ENCODE measurements around the gene HAND2. TPM values are rescaled to one million over a fixed set of nuclear protein-coding genes. Genes with fewer than 3 reads are reported as not detected.

Gene HAND2
- total RNA-seq, 4 donors from 2014 or later, result 20.3 to 77.6 (median 23.7) TPM

GRCh38 chr4:173532725-173533511 lies 2.9 kb upstream of the HAND2 start:
- Histone ChIP-seq H3K27ac (peak overlapping the region; percentile 93 to 98), H3K4me1 (no peaks in the 10 kb centered on the region)
- intact Hi-C loops (cut with DNase I; ENCODE audit: low total_unique reads), result no loop called here

DNA sequence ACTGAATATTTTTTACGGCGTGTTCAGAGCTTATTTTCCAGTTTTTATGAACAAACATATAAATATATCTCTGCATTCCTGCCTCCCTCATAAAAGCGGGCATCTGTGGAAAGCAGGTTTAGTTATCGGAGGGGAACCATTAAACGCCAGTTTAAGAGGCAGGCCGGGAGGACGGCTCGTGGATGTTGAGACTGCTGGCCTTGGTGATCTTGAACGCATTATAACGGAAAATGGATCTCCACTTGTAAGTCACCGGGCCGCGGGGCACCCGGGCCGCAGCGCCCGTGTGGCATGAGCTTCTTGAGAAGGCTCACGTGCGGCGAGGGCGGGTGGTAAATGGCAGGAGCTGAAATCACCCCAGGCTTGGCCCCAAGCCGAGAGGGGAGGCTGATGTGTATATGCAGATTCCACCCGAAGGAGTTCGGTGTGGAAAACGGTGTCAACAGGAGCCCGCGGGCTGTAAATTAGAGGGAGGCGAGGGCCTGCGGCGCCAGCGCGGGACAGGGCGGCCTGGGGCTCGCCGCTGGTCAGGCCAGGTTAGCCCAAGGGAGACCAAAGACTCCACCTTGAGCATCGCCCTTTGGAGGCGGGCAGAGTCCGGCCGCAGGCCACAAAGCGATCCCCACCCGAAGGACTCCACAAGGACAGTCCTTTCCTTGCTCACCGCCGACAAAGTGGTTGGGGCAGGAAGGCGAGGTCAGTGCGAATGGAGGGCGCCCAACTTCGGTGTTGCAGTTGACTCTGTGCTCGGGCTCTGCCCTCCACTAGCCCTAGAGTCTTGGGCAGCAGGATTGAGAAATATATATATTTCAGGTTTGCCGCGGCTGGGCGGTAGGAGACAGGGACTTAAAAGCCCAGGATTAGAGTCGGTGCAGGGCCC lies 1.3 kb upstream of the HAND2 start:
- Histone ChIP-seq H3K36me3 (no peaks in the 10 kb centered on the region), H3K4me1 (no peaks in the 10 kb centered on the region), H3K27me3 (no peaks in the 10 kb centered on the region), H3K4me3 (peak overlapping the region; percentile 81 to 87), H3K9me3 (no peaks in the 10 kb centered on the region), H3K27ac (peak overlapping the region; percentile 93 to 98)
- TF ChIP-seq POLR2A (IDR thresholded peaks at IDR 0.05), result no peak
- intact Hi-C loops (cut with DNase I; ENCODE audit: low total_unique reads), result no loop called here
- DNase-seq, result peak; percentile 58 to 76

More at GRCh38 chr4:173532725-173533511, 2.9 kb upstream of the HAND2 start:
- no peaks in the 10 kb centered on the region for H3K9me3 ChIP-seq
- DNase-seq, result no peak
- H3K27me3 ChIP-seq, result no peaks in the 10 kb centered on the region
- H3K4me3 ChIP-seq, result peak overlapping the region; percentile 2 to 8
- TF ChIP-seq POLR2A (IDR thresholded peaks at IDR 0.05) (no peak), CTCF (IDR thresholded peaks at IDR 0.05) (no peak)
- no peaks in the 10 kb centered on the region for H3K36me3 ChIP-seq

- no peaks in the 10 kb centered on the region for H3K36me3 ChIP-seq
- H3K27me3 ChIP-seq, result no peaks in the 10 kb centered on the region
- H3K4me1 ChIP-seq, result no peaks in the 10 kb centered on the region
- DNase-seq, result peak in 1 of 2 donors; percentile 40
- no peaks in the 10 kb centered on the region for H3K9me3 ChIP-seq
- intact Hi-C loops (cut with DNase I; ENCODE audit: low total_unique reads), result no loop called here
- TF ChIP-seq POLR2A (IDR thresholded peaks at IDR 0.05) (no peak), CTCF (IDR thresholded peaks at IDR 0.05) (no peak)
- H3K27ac ChIP-seq, result peak overlapping the region; percentile 93 to 98
- peak overlapping the region; percentile 81 to 87 for H3K4me3 ChIP-seq
These were observed 477 bp upstream of the HAND2 start for GRCh38 chr4:173530326-173531085.

DNA sequence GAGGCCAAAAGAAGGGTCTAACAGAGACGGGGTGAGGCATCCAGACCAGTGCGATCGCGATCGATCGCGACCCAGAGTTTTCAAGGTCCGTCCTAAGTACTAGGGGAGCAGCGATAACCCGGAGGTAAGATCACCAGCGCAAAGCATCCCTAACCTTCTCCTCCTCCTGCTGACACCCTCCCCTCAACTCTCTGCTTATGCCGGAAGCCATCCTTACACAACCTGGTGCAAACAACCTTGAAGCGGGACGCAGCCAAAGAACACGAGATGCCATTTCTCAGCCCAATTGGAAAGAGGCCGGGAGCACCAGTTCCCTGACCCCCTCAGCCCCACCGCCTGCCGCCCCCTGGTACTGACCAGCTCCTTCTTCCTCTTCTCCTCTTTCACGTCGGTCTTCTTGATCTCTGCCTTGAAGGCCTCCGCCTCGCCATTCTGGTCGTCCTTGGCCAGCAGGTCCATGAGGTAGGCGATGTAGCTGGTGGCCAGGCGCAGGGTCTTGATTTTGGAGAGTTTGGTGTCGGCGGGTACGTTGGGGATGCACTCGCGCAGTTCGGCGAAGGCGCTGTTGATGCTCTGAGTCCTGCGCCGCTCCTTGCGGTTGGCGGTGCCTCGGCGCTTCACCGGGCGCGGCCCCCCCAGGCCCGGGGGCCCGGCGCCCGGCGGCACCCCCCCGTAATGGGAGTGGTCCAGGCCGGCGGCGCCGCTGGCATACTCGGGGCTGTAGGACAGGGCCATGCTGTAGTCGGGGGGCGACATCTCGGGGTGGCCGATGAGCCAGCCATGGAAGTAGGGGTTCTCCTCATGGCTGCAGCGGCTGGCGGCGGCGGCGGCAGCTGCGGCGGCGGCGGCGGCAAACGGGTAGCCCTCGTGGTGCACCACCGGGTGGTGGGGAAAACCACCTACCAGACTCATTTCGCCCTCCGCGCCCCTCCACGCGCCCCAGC lies 1.4 kb downstream of the HAND2 start:
- Histone ChIP-seq H3K27ac (peak overlapping the region; percentile 98 to 99), H3K9me3 (no peaks in the 10 kb centered on the region), H3K27me3 (no peaks in the 10 kb centered on the region), H3K4me1 (no peaks in the 10 kb centered on the region), H3K36me3 (no peaks in the 10 kb centered on the region), H3K4me3 (peak overlapping the region; percentile 81 to 87)
- intact Hi-C loops (cut with DNase I; ENCODE audit: low total_unique reads), result no loop called here
- DNase-seq, result peak in 1 of 2 donors; percentile 56
- TF ChIP-seq CTCF (IDR thresholded peaks at IDR 0.05) (no peak), POLR2A (IDR thresholded peaks at IDR 0.05) (peak; percentile 9)
